GM18505 (cell line): ENCODE data around the gene PLN.

Experiments used
- ATAC-seq: cut with Tn5 transposase; IDR thresholded peaks from one replicate; pipeline ENCODE4 v1.9.1; 2021; ENCODE audit not compliant: unreplicated experiment
- POLR2A ChIP-seq: IDR thresholded peaks from 4 replicates; pipeline ENCODE4 v1.6.1; 2011; ENCODE audit warnings: borderline replicate concordance; ENCODE audit not compliant: insufficient read depth, insufficient read length; ENCODE audit errors: extremely low read depth

PLN gene

DNA sequence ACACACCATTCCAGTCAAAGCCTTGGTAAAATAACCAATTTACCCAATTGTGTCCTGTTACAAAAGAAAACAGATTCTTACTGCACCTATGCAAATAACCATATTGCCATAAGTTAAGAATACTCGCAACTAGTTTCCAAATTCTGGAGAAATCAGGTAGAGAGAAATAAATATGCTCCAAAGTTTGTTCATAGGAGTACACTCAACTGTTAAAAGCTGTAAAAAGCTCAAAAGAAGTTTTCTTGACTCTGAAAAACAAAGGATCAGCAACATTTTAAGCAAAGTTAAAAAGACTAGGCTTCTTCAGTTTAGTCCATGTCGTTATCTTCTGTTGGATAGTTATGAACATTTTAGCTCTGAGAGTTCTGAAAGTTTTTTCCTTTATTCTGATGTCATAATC lies 55.3 kb downstream of the PLN start:
- no peak for ATAC-seq
- no peak for TF ChIP-seq POLR2A

DNA sequence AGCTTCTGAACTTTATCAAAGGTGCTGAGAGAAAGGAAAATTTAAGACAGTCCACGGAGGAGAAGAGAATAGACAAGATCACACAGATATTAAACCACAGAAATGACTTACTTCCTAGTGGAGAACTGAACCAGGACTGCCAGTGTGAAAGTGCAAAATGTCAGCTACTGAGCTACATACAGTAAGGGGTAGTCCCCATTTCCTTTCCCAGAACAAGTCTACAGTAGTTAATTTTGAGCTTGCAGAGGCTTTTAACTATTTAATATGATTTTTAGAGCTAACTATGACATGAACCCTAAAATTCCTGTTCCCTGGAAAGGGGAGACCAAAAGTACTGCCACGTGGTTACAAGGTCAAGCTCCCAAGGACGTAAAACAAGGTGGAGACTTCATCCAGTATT lies 58.2 kb downstream of the PLN start:
- TF ChIP-seq POLR2A = no peak
- no peak for ATAC-seq

DNA sequence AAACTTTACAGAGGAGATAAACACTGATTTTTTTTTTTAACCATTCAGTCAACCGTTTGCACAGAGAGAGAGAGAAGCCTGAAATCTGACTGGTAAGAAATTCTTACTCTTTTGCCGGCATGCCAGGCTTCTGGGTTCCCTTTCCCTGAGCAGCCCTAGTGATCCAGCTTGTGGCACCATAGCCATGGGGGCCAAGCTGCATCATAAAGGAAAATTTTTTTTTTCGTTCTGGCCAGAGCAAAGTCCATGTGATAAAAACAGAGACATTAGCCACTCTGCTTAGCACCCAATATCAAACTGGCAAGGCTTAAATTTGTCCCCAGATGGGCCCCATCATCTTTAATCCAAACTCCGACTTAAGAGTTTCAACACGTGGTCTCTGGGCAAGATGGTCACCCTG lies 58.8 kb downstream of the PLN start:
- TF ChIP-seq POLR2A = no peak
- no peak for ATAC-seq
